B cell (primary cell): ENCODE data around the gene UBR4. TPM values are rescaled to one million over a fixed set of nuclear protein-coding genes. Genes with fewer than 3 reads are reported as not detected.

Experiments used
- ATAC-seq: fragments of 200-7000 bp; cut with Tn5 transposase; one replicate; pipeline ENCODE4 v1.10.0; 2021; ENCODE audit warnings: low read depth, mild to moderate bottlenecking, moderate number of reproducible peaks, moderate library complexity
- CTCF ChIA-PET: fragments of 350-600 bp; sonication (Branson Sonifier 250); formaldehyde crosslinking; loops from one replicate; lab custom pipeline; 2021; ENCODE audit warnings: antibody characterized with exemption, inconsistent platforms; lab: Charles Lee
- POLR2A ChIA-PET: fragments of 350-600 bp; sonication (Branson Sonifier 250); formaldehyde crosslinking; loops from one replicate; lab custom pipeline; 2021; ENCODE audit warnings: antibody characterized with exemption; lab: Charles Lee
- DNase-seq: peaks from one replicate; pipeline ENCODE4 v3.0.0; 2013
- H2AFZ ChIP-seq: 2 replicates; pipeline ENCODE4 v1.6.1; 2012; ENCODE audit warnings: mild to moderate bottlenecking, low read depth, low read length; ENCODE audit not compliant: insufficient read depth, poor library complexity, severe bottlenecking
- H3K27ac ChIP-seq, 2 donors: 1 replicate in 1 of 2; 2 replicates in 1 of 2; pipeline ENCODE4 v1.5.1; 2012 to 2013; ENCODE audit warnings: low read length in 2 of 2, mild to moderate bottlenecking in 2 of 2, moderate library complexity in 1 of 2
- H3K27me3 ChIP-seq, 4 experiments: fragments of 200-600 bp in 1 of 4; sonication (generic) in 1 of 4; replicated peaks in 1 of 4; 1 replicate in 2 of 4; 2 replicates in 2 of 4; pipeline versions ENCODE4 v1.6.1 to v1.7.0; 2013 to 2016; ENCODE audit warnings: low read length in 3 of 4, mild to moderate bottlenecking in 2 of 4, mixed read lengths in 1 of 4, moderate library complexity in 1 of 4; ENCODE audit not compliant: insufficient read depth in 4 of 4, control insufficient read depth in 3 of 4; ENCODE audit errors: control extremely low read depth in 1 of 4
- H3K36me3 ChIP-seq, 2 experiments: replicated peaks in 1 of 2; 1 replicate in 1 of 2; 2 replicates in 1 of 2; pipeline versions ENCODE4 v1.6.1 to v1.7.1; 2013; ENCODE audit warnings: low read length in 1 of 2; ENCODE audit not compliant: insufficient read depth in 2 of 2, control insufficient read depth in 1 of 2; ENCODE audit errors: control extremely low read depth in 1 of 2, extremely low read depth in 1 of 2
- H3K4me1 ChIP-seq, 2 donors: fragments of 200-600 bp in 1 of 2; sonication (generic) in 1 of 2; 1 replicate in 1 of 2; 2 replicates in 1 of 2; pipeline versions ENCODE4 v1.5.1 to v1.6.1; 2013 to 2017; ENCODE audit warnings: low read length in 2 of 2; ENCODE audit not compliant: control insufficient read depth in 2 of 2, insufficient read depth in 2 of 2
- H3K4me2 ChIP-seq: replicated peaks from 2 replicates; pipeline ENCODE3; 2012; ENCODE audit warnings: mild to moderate bottlenecking, low read depth, low read length; ENCODE audit not compliant: poor library complexity, severe bottlenecking
- H3K4me3 ChIP-seq, 5 experiments: fragments of 200-600 bp in 1 of 5; sonication (generic) in 1 of 5; 1 replicate in 3 of 5; 2 replicates in 2 of 5; pipeline versions ENCODE4 v1.5.1 to v1.7.0; 2011 to 2016; ENCODE audit warnings: low read length in 4 of 5, mild to moderate bottlenecking in 4 of 5, low read depth in 2 of 5, control low read depth in 1 of 5, moderate library complexity in 1 of 5; ENCODE audit not compliant: insufficient read depth in 1 of 5; ENCODE audit errors: control extremely low read depth in 1 of 5, extremely low read depth in 1 of 5
- H3K79me2 ChIP-seq: fragments of 200-600 bp; sonication (generic); one replicate; pipeline ENCODE4 v1.6.0; 2016; ENCODE audit warnings: low read length; ENCODE audit not compliant: control insufficient read depth, insufficient read depth
- H3K9ac ChIP-seq: fragments of 200-600 bp; sonication (generic); 2 replicates; pipeline ENCODE4 v1.6.1; 2017; ENCODE audit warnings: mild to moderate bottlenecking, low read length, moderate library complexity
- H3K9me3 ChIP-seq, 3 donors: one replicate each; pipeline versions ENCODE4 v1.6.1 to v1.7.1; 2013; ENCODE audit warnings: low read length in 2 of 3; ENCODE audit not compliant: control insufficient read depth in 2 of 3, insufficient read depth in 1 of 3; ENCODE audit errors: control extremely low read depth in 1 of 3
- H4K20me1 ChIP-seq: 2 replicates; pipeline ENCODE4 v1.6.0; 2012; ENCODE audit warnings: mild to moderate bottlenecking, low read length; ENCODE audit not compliant: insufficient read depth, control insufficient read depth, poor library complexity, severe bottlenecking
- H3K27ac Mint-ChIP-seq: one replicate; pipeline ENCODE4 v1.8.0; 2021; ENCODE audit warnings: mixed read lengths
- H3K27me3 Mint-ChIP-seq: one replicate; pipeline ENCODE4 v1.8.0; 2021; ENCODE audit warnings: mixed read lengths
- H3K4me1 Mint-ChIP-seq: one replicate; pipeline ENCODE4 v1.8.0; 2021; ENCODE audit warnings: mixed read lengths
- H3K4me3 Mint-ChIP-seq: one replicate; pipeline ENCODE4 v1.8.0; 2021; ENCODE audit warnings: mixed read lengths
- H3K9me3 Mint-ChIP-seq: one replicate; pipeline ENCODE4 v1.8.0; 2022; ENCODE audit warnings: mixed read lengths; ENCODE audit not compliant: insufficient read depth
- EZH2 ChIP-seq: IDR thresholded peaks from 2 replicates; pipeline ENCODE4 v1.6.1; 2012; ENCODE audit warnings: borderline replicate concordance, low read depth, mild to moderate bottlenecking, moderate library complexity, low read length; ENCODE audit not compliant: insufficient read depth, poor library complexity, severe bottlenecking
- WGBS: methylation state at CpG from one replicate; pipeline ENCODE4 v1.1.5; 2013; ENCODE audit warnings: missing lambda C conversion rate; ENCODE audit not compliant: insufficient coverage; 5-methylcytosine and 5-hydroxymethylcytosine counted together
- intact Hi-C: fragments of 100-400 bp; cut with micrococcal nuclease; formaldehyde crosslinking; loops from one replicate; pipeline ENCODE4 v1.10.0; 2022
- polyA plus RNA-seq: library from polyadenylated mRNA; depleted of rRNA; stranded (reverse); fragments of >200 nt; gene quantifications from 2 replicates; pipeline ENCODE4 v1.2.3, GENCODE V29; 2012
- total RNA-seq, 2 donors: library from RNA; stranded (reverse); fragments of 120-200 nt in 1 of 2; gene quantifications; 1 replicate in 1 of 2; 2 replicates in 1 of 2; pipeline versions ENCODE4 v1.2.3 to v1.2.4, GENCODE V29; 2013 to 2022
- TF ChIP-seq, protein P1 (sequence below): fragments of 200-600 bp; IDR thresholded peaks from one replicate; pipeline ENCODE4 v1.8.0; 2022; ENCODE audit warnings: antibody characterized with exemption, mild to moderate bottlenecking

Gene UBR4
- total and polyA plus RNA-seq, 2 donors (not counting 1 experiment from before 2014, with no cell fraction given) = 90.0 to 190 TPM

DNA sequence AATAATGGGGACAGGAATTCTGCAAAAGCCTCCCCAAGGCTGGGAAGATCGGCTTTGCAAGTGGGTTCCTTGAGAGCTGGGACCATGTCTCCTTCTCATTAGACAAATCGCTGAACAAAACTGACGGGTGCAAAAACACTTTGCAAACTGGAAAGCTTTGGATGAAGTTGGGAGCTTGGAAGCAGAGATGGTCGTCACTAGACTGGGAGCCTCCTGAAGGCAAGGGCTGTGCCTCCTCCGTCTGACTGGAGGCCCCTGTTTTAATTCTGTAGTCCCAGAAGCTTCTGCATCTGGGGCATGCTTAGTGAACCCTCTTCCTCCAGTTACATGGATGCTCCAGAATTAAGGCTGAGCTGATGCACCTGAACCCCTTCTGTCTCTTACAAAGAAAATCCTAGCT is 171.3 kb downstream of the UBR4 start:
- no peaks in the 10 kb centered on the region for H3K9me3 Mint-ChIP-seq

GRCh38 chr1:19038096-19038495 is 172.0 kb downstream of the UBR4 start:
- Mint-ChIP-seq H3K27me3 (peaks cover 34% of the 10 kb centered on the region), H3K9me3 (no peaks in the 10 kb centered on the region), H3K27ac (no peak overlapping the region), H3K4me1 (no peaks in the 10 kb centered on the region), H3K4me3 (no peak overlapping the region)
- no peak for TF ChIP-seq EZH2
- TF ChIP-seq, protein P1, sequence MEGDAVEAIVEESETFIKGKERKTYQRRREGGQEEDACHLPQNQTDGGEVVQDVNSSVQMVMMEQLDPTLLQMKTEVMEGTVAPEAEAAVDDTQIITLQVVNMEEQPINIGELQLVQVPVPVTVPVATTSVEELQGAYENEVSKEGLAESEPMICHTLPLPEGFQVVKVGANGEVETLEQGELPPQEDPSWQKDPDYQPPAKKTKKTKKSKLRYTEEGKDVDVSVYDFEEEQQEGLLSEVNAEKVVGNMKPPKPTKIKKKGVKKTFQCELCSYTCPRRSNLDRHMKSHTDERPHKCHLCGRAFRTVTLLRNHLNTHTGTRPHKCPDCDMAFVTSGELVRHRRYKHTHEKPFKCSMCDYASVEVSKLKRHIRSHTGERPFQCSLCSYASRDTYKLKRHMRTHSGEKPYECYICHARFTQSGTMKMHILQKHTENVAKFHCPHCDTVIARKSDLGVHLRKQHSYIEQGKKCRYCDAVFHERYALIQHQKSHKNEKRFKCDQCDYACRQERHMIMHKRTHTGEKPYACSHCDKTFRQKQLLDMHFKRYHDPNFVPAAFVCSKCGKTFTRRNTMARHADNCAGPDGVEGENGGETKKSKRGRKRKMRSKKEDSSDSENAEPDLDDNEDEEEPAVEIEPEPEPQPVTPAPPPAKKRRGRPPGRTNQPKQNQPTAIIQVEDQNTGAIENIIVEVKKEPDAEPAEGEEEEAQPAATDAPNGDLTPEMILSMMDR = no peak
- Histone ChIP-seq H3K9me3 (no peaks in the 10 kb centered on the region), H3K79me2 (no peaks in the 10 kb centered on the region), H3K4me3 (no peak overlapping the region), H3K27ac (no peak overlapping the region), H4K20me1 (no peaks in the 10 kb centered on the region), H3K27me3 (peaks cover 0 to 13% (median 0%) of the 10 kb centered on the region in 4 experiments), H3K9ac (no peak overlapping the region), H3K4me2 (no peak overlapping the region), H2AFZ (no peak overlapping the region), H3K36me3 (no peaks in the 10 kb centered on the region), H3K4me1 (no peaks in the 10 kb centered on the region)
- ChIA-PET POLR2A (no interaction called here), CTCF (no interaction called here)
- intact Hi-C loops = no loop called here
- DNase-seq (no peak), ATAC-seq (no peak)
- 79% methylated on average over 5 of the region's 5 CpGs for WGBS

More for the DNA sequence above, 171.3 kb downstream of the UBR4 start:
- no peak overlapping the region for H2AFZ ChIP-seq
- H3K27ac ChIP-seq = no peak overlapping the region
- peaks cover 0 to 13% (median 0%) of the 10 kb centered on the region in 4 experiments for H3K27me3 ChIP-seq
- no peak overlapping the region for H3K9ac ChIP-seq
- H3K9me3 ChIP-seq = no peaks in the 10 kb centered on the region
- no peaks in the 10 kb centered on the region for H3K4me1 Mint-ChIP-seq
- H3K36me3 ChIP-seq = no peaks in the 10 kb centered on the region
- ChIA-PET CTCF (interaction anchor here (0.5 to 1.2 kb wide), 2 partner anchors 64 to 66 kb away, joined by 3 to 5 read pairs; no protein-coding TSS in a partner anchor), POLR2A (no interaction called here)
- no peak overlapping the region for H3K4me3 Mint-ChIP-seq
- no peaks in the 10 kb centered on the region for H4K20me1 ChIP-seq
- no peak overlapping the region for H3K27ac Mint-ChIP-seq
- H3K4me3 ChIP-seq = no peak overlapping the region
- intact Hi-C loops = no loop called here
- H3K79me2 ChIP-seq = no peaks in the 10 kb centered on the region
- ATAC-seq = no peak
- TF ChIP-seq, protein P1 = no peak
- TF ChIP-seq EZH2 = no peak
- H3K4me2 ChIP-seq = no peak overlapping the region
- H3K27me3 Mint-ChIP-seq = peaks cover 29% of the 10 kb centered on the region
- 95% methylated on average over 4 of the region's 5 CpGs for WGBS
- H3K4me1 ChIP-seq = no peaks in the 10 kb centered on the region
- no peak for DNase-seq
